Stimulated activated CD8-positive, alpha-beta memory T cell treated with anti-CD3 and anti-CD28 coated beads, Interleukin-4, amount 100 ng/mL, for 24 hours (primary cell): Measurements from ENCODE around the gene TIMP4.

Experiments used
- DNase-seq: peaks from one replicate; pipeline ENCODE4 v3.0.0-alpha.2; 2020; ENCODE audit warnings: low read depth

Gene TIMP4

GRCh38 chr3:12185172-12185710 is 26.5 kb upstream of the TIMP4 start:
- no peak for DNase-seq

GRCh38 chr3:12184541-12184940 is 25.8 kb upstream of the TIMP4 start:
- DNase-seq, result no peak

- no peak for DNase-seq
Observed at GRCh38 chr3:12182687-12183441, 24.2 kb upstream of the TIMP4 start.

- DNase-seq, result no peak
Observed at GRCh38 chr3:12181806-12182205, 23.1 kb upstream of the TIMP4 start.

GRCh38 chr3:12181301-12181700 is 22.6 kb upstream of the TIMP4 start:
- DNase-seq, result no peak

GRCh38 chr3:12180631-12181030 is 21.9 kb upstream of the TIMP4 start:
- DNase-seq, result no peak

GRCh38 chr3:12180218-12180617 is 21.5 kb upstream of the TIMP4 start:
- no peak for DNase-seq

GRCh38 chr3:12179441-12179840 is 20.7 kb upstream of the TIMP4 start:
- DNase-seq, result no peak

- no peak for DNase-seq
Observed at GRCh38 chr3:12178091-12178820, 19.5 kb upstream of the TIMP4 start.

GRCh38 chr3:12177126-12177525 is 18.4 kb upstream of the TIMP4 start:
- DNase-seq, result no peak

- no peak for DNase-seq
Observed at GRCh38 chr3:12175844-12176453, 17.2 kb upstream of the TIMP4 start.

- no peak for DNase-seq
Observed at GRCh38 chr3:12175137-12175593, 16.5 kb upstream of the TIMP4 start.

GRCh38 chr3:12170207-12170606 is 11.5 kb upstream of the TIMP4 start:
- no peak for DNase-seq

GRCh38 chr3:12165909-12166308 is 7.2 kb upstream of the TIMP4 start:
- DNase-seq, result no peak

GRCh38 chr3:12159227-12159601 is 502 bp upstream of the TIMP4 start:
- no peak for DNase-seq

GRCh38 chr3:12157026-12157425 is 1.7 kb downstream of the TIMP4 start:
- DNase-seq, result no peak

GRCh38 chr3:12155828-12156227 is 2.9 kb downstream of the TIMP4 start:
- no peak for DNase-seq

- DNase-seq, result no peak
Observed at GRCh38 chr3:12155264-12155663, 3.4 kb downstream of the TIMP4 start.

GRCh38 chr3:12154151-12154550 is 4.6 kb downstream of the TIMP4 start:
- DNase-seq, result no peak

GRCh38 chr3:12150112-12150511 is 8.6 kb downstream of the TIMP4 start:
- DNase-seq, result no peak

GRCh38 chr3:12149029-12149428 is 9.7 kb downstream of the TIMP4 start:
- DNase-seq, result no peak

GRCh38 chr3:12148183-12148940 is 10.3 kb downstream of the TIMP4 start:
- DNase-seq, result no peak
